Stimulated activated CD8-positive, alpha-beta memory T cell treated with anti-CD3 and anti-CD28 coated beads, Interleukin-4, amount 100 ng/mL, for 4 hours (primary cell): ENCODE data around the gene SP5.
"Not testable (repeated sequence)": the region's sequence is repeated elsewhere in the genome, so short reads cannot be mapped to it uniquely, and the experiment has no call there.

Source experiments
- DNase-seq, 2 donors: peaks; one replicate each; pipeline ENCODE4 v3.0.0-alpha.2; 2020; ENCODE audit warnings: low read depth in 2 of 2, low spot score in 1 of 2

The SP5 gene

GRCh38 chr2:170715062-170715931 lies at the start of gene SP5:
Gene SP5, plus strand, starts transcription at chr2:170715337. Its CDS starts 176 bp downstream, at chr2:170715513.
- no peak for DNase-seq

DNA sequence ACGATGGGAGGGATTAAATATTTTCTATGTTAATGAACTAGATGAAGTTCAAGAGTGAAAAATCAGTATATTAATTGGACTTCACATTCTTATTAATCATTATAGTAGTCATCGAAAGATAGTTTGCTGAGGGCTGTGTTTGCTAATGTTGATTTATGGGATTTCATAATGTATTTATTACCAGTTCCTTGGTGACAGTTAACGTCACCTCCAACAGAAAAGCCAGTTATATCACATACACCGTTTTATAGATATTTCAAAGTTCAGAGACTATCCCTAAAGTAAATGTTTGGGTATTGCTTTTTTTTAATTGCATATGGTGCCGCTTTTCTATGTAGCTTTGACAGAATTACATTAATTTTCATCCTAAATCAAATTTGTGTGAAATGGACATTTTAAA lies 49.4 kb upstream of the SP5 start:
- no peak for DNase-seq

GRCh38 chr2:170669909-170670308 lies 45.2 kb upstream of the SP5 start:
- no peak for DNase-seq

DNA sequence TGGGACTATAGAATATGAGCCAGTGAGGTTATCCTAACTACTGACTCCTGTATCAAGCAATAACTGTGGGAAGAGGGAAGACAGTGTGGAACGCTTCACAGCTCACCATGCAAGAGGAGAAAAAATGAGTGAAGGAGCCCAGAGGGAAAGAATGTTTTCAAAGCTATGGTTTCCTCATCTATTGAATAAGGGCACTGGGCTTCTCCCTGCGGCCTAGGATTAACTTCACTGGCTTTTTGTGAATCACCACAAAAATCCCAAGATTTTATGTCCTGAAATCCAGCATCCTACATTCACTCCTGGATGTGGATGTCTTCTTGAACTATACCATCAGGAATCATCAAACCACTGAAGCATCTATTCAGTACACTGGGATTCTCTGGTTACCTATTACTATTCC lies 44.5 kb upstream of the SP5 start:
- no peak for DNase-seq

- DNase-seq: no peak
Measured at GRCh38 chr2:170671079-170671478, 44.1 kb upstream of the SP5 start.

GRCh38 chr2:170674282-170674681 lies 40.9 kb upstream of the SP5 start:
- not testable (repeated sequence) for DNase-seq

- no peak for DNase-seq
Measured at GRCh38 chr2:170675701-170676100, 39.4 kb upstream of the SP5 start.

DNA sequence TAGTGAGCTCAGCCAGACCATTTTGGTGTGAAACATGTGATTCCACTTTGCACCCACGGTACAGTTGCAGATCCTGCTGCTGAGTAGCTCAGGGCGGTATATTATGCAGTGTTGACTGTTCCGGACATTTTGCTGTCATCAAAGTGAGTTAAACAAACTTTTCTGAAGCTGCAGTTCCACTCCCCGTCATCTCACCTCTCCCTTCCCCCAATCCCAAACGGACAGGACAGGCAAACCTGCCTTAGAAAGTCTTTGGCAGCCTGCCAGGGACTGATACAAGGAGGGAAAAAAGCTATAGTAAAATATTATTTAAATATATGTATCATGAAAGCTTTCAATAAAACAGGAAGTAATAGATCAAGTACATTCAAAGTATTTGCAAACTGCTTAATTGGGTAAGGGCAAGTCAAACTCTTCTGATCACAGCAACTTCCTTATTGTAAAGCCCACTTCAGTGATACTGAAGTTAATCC lies 35.5 kb upstream of the SP5 start:
- DNase-seq: no peak

DNA sequence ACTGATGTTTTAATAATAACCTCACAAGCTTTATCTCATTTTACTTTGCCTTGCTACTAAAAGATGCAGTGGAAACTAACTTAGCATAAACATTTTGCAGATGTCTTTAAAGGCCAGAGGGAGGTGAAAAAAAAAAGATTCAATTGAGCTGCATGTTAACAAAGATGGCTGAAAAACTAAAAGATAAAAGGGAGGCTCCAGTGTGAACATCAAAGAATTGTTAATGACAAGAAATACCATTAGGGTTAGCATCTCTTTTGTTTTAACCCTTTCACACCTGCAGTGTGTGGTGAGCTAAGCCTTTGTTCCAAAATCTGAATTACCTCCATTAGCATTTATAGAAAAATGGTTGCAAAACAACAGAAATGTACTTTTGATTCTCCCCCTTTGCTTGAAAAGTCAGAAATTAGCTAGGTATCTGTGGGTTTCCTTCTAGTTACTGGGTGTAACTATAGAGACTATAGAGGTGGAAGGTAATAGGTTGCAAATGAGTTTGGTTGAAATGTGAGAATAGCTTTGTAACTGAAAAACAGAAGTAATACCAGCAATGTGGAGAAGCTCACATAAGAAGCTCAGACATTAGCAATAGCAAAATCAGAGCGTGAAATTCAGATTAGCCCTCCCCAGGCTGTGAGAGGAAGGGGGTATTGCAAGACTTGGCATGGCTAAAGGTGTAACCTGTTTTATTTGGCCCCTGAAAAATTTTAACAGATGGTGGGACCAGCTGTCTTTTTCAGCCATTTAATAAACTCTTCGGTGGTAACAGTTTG lies 34.8 kb upstream of the SP5 start:
- DNase-seq: no peak

DNA sequence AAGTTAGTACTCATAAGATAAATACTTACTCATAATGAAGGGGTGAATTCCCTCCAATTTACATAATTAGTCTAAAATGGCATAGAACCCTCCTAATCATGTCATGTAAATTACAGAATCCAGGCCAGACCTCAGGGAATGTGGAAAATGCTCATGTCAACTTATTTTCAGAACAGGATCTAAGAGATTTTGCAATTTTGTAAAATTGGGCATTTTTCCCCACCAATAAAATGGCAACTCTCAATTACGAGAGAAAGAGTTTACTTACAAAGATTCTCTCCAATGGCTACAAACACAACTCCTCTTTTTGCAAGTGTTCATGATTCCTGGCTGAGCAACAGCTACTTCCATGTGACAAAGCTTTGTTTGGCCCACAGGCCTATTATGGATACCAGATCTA lies 33.8 kb upstream of the SP5 start:
- no peak for DNase-seq

- DNase-seq: no peak
Measured at GRCh38 chr2:170685591-170685990, 29.5 kb upstream of the SP5 start.

DNA sequence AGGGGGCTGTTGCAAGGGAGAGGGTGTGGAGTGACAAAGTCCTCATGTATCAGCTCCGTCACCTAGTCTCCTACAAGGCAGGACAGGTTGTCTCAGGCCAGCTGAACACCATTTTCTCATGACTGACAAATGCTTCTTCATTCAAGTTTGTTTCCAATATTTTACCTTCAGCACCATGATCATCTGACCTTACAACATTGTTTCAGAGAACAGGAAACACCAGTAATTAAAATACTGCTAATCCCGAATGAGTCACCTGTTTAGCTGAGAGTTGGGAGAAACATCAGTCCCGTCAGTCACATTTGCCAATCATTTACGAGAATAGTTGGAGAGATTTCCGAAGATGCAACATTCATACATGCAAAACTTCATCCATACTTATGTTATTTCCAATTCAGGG lies 25.7 kb upstream of the SP5 start:
- DNase-seq: no peak

DNA sequence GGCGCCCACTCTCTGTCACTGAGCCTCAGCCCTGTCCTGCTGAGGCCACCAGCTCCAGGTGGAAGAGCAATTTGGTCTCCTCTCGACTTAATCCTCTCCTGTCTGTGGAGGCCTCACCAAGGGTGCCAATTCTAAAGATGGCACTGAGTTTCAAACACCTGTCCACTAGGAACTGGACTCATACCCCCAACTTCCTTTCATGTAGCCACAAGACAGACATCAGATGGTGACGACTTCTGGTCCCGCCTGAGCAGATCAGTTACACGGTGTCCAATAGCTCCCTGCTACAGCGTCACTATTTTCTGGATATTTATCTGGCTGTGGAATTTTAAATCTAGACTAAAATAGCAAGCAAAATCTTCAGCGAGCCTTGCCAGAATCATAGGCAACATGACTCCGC lies 24.5 kb upstream of the SP5 start:
- no peak for DNase-seq

DNA sequence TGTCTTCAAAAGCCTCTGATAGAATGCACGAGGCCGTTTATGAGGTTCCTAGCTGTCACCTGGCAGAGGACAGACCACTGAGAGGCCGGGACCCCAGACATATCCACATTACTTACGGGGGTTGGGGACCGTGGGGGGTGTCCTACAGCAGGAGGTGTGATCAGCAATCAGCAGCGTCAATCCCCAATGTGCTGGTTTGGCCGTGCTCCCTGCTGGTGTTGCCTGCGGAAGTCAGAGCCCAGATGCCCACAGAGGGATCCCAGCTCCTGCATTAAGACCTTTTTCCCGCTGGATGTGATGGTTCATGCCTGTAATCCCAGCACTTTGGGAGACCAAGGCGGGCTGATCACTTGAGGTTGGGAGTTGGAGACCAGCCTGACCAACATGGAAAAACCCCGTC lies 20.8 kb upstream of the SP5 start:
- no peak for DNase-seq

- no peak for DNase-seq
Measured at GRCh38 chr2:170695521-170696410, 19.4 kb upstream of the SP5 start.

DNA sequence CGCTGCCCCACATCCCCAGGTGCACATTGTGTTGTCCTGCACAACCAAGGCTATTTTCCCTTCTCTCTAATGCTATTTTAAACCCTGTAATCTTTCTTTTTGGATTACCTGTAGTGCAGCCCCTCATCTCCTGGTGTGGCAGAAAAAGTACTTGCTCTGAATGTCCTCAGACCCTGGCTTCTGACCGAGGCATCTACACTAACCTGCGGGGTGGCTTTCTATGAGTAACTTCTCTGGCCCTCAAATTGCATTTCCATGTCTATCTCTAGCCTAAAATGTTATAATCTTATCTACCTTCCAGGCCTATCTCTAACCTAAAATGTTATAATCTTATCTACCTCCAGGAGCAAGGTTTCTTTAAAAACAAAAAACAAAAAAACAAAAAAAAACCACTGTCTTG lies 18.2 kb upstream of the SP5 start:
- DNase-seq: no peak

DNA sequence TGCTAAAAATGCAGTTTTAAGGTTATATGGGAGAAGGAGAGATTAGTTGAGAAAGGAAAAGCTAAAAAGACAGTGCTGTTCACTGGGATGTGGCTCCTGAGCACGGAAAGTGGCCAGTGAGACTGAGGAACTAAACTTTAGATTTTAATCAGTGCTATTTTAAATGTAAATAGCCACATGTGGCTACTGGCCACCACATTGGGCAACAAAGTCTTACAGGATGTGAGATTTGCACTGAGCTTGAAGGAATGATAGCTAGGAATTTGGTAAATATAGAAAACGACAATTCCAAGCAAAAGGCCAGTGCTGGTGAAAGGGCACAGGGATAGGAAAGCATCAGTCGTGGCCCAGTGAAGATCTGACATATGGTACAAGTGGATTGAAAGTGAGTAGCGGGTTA lies 14.1 kb upstream of the SP5 start:
- DNase-seq: no peak

GRCh38 chr2:170703776-170704476 lies 11.2 kb upstream of the SP5 start:
- no peak for DNase-seq

DNA sequence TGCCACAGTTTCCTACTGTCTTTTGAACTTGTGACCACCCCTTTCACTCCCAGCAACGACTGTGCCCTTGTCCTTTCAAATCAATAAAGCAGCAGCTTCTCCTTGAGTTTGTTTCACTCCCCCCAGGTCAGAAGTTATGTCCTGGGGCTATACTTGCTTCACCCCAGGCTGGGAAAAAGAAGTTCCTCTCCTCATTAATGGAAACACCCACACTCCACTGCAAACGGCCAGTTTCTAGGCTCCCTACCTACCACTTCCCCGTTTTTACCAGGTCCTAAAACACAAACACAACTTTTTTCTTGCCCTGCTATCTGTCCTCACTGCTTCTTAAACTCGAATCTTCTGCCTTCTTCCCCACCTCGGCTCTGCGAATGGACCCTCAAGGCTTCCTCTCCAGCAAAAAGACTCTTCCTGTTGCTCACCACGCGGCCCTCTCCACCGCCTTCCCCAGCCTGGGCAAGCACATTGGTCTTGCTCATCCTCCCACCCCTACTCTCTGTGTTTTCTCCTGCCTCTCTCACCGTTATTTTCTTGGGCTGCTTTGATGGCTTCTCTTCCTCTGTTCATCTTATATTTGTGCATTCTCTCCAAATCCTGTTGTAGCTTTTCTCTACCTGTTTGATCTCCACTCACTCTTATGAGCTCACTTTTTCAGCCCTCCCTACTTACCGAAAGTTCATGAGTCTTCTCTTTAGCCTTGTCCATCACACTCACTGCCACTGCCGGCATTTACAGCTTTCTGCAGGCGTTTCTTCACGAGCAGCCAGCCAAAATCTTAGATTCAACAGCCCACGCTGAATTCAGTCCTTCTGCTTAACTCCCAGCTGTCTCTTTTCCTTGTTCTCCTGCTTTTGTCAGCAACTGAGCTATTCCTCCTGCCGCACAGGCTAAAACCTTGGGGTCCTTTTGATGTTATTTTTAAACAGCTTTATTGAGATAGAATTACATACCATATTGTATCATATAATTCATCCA lies 7.0 kb upstream of the SP5 start:
- DNase-seq: no peak

- no peak for DNase-seq
Measured at GRCh38 chr2:170710609-170710979, 4.5 kb upstream of the SP5 start.
